ENCODE measurements around the gene EP400. TPM values are rescaled to one million over a fixed set of nuclear protein-coding genes. Genes with fewer than 3 reads are reported as not detected.

EP400 gene
- total RNA-seq, 1 experiment from 2014 or later, result 60.5 TPM

DNA sequence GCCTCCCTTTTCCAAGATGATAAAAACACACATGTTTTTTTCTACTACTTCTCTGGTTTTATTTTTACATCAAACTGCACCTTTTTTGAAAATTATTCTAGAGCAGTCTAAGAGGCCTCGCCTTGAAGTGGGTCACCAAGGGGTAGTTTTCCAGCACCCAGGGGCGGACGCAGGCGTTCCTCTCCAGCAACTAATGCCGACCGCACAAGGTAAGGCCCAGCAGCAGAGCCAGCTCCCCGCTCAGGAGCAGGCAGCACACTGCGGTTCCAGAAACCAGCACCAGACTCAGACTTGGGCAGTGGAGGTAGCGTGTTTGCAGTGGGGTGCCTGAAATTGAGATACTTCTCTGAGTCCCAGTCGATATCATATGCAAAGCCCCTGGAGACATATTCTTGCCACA, 31.6 kb downstream of the EP400 start:
- no TSS peak for BruUV-seq (replicated peaks)
- H3K36me3 Mint-ChIP-seq (ENCODE audit: insufficient read depth, unreplicated experiment), result peaks cover 39% of the 10 kb centered on the region

GRCh38 chr12:131982041-131982440, 32.3 kb downstream of the EP400 start:
- H3K9me3 ChIP-seq, result no peaks in the 10 kb centered on the region
- H3K27me3 ChIP-seq (replicated peaks; ENCODE audit: control insufficient read depth, insufficient read depth, low read length), result no peaks in the 10 kb centered on the region
- ChIA-PET POLR2A (no interaction called here), CTCF (no interaction called here)
- H3K36me3 ChIP-seq (ENCODE audit: control insufficient read depth, insufficient read depth, low read length), result no peaks in the 10 kb centered on the region
- intact Hi-C loops (cut with micrococcal nuclease; ENCODE audit: unreplicated experiment), result no loop called here
- Mint-ChIP-seq H3K4me1 (ENCODE audit: low read depth, unreplicated experiment) (no peaks in the 10 kb centered on the region), H3K4me3 (ENCODE audit: unreplicated experiment) (no peak overlapping the region), H3K27me3 (ENCODE audit: insufficient read depth, unreplicated experiment) (no peaks in the 10 kb centered on the region), H3K36me3 (ENCODE audit: insufficient read depth, unreplicated experiment) (peaks cover 43% of the 10 kb centered on the region), H3K27ac (ENCODE audit: unreplicated experiment) (no peak overlapping the region), H3K9me3 (ENCODE audit: unreplicated experiment) (no peaks in the 10 kb centered on the region)
- BruUV-seq (replicated peaks), result no TSS peak
- no peaks in the 10 kb centered on the region for H3K4me1 ChIP-seq
- DNase-seq, result no peak
- no peak overlapping the region for H3K4me3 ChIP-seq (ENCODE audit: low read depth, low read length)
- TF ChIP-seq, protein P1, sequence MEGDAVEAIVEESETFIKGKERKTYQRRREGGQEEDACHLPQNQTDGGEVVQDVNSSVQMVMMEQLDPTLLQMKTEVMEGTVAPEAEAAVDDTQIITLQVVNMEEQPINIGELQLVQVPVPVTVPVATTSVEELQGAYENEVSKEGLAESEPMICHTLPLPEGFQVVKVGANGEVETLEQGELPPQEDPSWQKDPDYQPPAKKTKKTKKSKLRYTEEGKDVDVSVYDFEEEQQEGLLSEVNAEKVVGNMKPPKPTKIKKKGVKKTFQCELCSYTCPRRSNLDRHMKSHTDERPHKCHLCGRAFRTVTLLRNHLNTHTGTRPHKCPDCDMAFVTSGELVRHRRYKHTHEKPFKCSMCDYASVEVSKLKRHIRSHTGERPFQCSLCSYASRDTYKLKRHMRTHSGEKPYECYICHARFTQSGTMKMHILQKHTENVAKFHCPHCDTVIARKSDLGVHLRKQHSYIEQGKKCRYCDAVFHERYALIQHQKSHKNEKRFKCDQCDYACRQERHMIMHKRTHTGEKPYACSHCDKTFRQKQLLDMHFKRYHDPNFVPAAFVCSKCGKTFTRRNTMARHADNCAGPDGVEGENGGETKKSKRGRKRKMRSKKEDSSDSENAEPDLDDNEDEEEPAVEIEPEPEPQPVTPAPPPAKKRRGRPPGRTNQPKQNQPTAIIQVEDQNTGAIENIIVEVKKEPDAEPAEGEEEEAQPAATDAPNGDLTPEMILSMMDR (IDR thresholded peaks at IDR 0.05; ENCODE audit: insufficient read depth in 1 of 2, low read depth in 1 of 2, low read length in 1 of 2, severe bottlenecking in 1 of 2, unreplicated experiment in 1 of 2), result no peak

More for the DNA sequence above, 31.6 kb downstream of the EP400 start:
- no peaks in the 10 kb centered on the region for H3K27me3 ChIP-seq (replicated peaks; ENCODE audit: control insufficient read depth, insufficient read depth, low read length)
- POLR2A ChIA-PET, result no interaction called here
- CTCF ChIA-PET, result no interaction called here
- no peak for DNase-seq
- no peaks in the 10 kb centered on the region for H3K36me3 ChIP-seq (ENCODE audit: control insufficient read depth, insufficient read depth, low read length)
- no peak overlapping the region for H3K4me3 ChIP-seq (ENCODE audit: low read depth, low read length)
- H3K9me3 Mint-ChIP-seq (ENCODE audit: unreplicated experiment), result no peaks in the 10 kb centered on the region
- H3K4me1 ChIP-seq, result no peaks in the 10 kb centered on the region
- H3K27ac Mint-ChIP-seq (ENCODE audit: unreplicated experiment), result no peak overlapping the region
- no peaks in the 10 kb centered on the region for H3K27me3 Mint-ChIP-seq (ENCODE audit: insufficient read depth, unreplicated experiment)
- no peaks in the 10 kb centered on the region for H3K4me1 Mint-ChIP-seq (ENCODE audit: low read depth, unreplicated experiment)
- no peak overlapping the region for H3K4me3 Mint-ChIP-seq (ENCODE audit: unreplicated experiment)
- intact Hi-C loops (cut with micrococcal nuclease; ENCODE audit: unreplicated experiment), result no loop called here
- TF ChIP-seq, protein P1 (IDR thresholded peaks at IDR 0.05; ENCODE audit: insufficient read depth in 1 of 2, low read depth in 1 of 2, low read length in 1 of 2, severe bottlenecking in 1 of 2, unreplicated experiment in 1 of 2), result no peak
- H3K9me3 ChIP-seq, result no peaks in the 10 kb centered on the region

- ChIA-PET POLR2A (no interaction called here), CTCF (no interaction called here)
- no peaks in the 10 kb centered on the region for H3K4me1 Mint-ChIP-seq (ENCODE audit: low read depth, unreplicated experiment)
- no peaks in the 10 kb centered on the region for H3K27me3 Mint-ChIP-seq (ENCODE audit: insufficient read depth, unreplicated experiment)
- BruUV-seq (replicated peaks), result no TSS peak
- H3K36me3 ChIP-seq (ENCODE audit: control insufficient read depth, insufficient read depth, low read length), result no peaks in the 10 kb centered on the region
- no peak overlapping the region for H3K27ac Mint-ChIP-seq (ENCODE audit: unreplicated experiment)
- no peaks in the 10 kb centered on the region for H3K9me3 Mint-ChIP-seq (ENCODE audit: unreplicated experiment)
- TF ChIP-seq, protein P1 (IDR thresholded peaks at IDR 0.05; ENCODE audit: insufficient read depth in 1 of 2, low read depth in 1 of 2, low read length in 1 of 2, severe bottlenecking in 1 of 2, unreplicated experiment in 1 of 2), result no peak
- H3K4me3 Mint-ChIP-seq (ENCODE audit: unreplicated experiment), result no peak overlapping the region
- H3K9me3 ChIP-seq, result no peaks in the 10 kb centered on the region
- no peak for DNase-seq
- intact Hi-C loops (cut with micrococcal nuclease; ENCODE audit: unreplicated experiment), result no loop called here
- no peak overlapping the region for H3K4me3 ChIP-seq (ENCODE audit: low read depth, low read length)
- H3K27me3 ChIP-seq (replicated peaks; ENCODE audit: control insufficient read depth, insufficient read depth, low read length), result no peaks in the 10 kb centered on the region
- H3K4me1 ChIP-seq, result no peaks in the 10 kb centered on the region
- H3K36me3 Mint-ChIP-seq (ENCODE audit: insufficient read depth, unreplicated experiment), result peaks cover 52% of the 10 kb centered on the region
Measured at GRCh38 chr12:131983026-131983425, 33.3 kb downstream of the EP400 start.

Data from Caco-2 (cell line).